GM18517 (cell line): ENCODE data around the gene TRPV6.

Experiments used
- ATAC-seq: cut with Tn5 transposase; IDR thresholded peaks from one replicate; pipeline ENCODE4 v1.9.1; 2021; ENCODE audit warnings: mild to moderate bottlenecking, moderate library complexity; ENCODE audit not compliant: unreplicated experiment

The TRPV6 gene

DNA sequence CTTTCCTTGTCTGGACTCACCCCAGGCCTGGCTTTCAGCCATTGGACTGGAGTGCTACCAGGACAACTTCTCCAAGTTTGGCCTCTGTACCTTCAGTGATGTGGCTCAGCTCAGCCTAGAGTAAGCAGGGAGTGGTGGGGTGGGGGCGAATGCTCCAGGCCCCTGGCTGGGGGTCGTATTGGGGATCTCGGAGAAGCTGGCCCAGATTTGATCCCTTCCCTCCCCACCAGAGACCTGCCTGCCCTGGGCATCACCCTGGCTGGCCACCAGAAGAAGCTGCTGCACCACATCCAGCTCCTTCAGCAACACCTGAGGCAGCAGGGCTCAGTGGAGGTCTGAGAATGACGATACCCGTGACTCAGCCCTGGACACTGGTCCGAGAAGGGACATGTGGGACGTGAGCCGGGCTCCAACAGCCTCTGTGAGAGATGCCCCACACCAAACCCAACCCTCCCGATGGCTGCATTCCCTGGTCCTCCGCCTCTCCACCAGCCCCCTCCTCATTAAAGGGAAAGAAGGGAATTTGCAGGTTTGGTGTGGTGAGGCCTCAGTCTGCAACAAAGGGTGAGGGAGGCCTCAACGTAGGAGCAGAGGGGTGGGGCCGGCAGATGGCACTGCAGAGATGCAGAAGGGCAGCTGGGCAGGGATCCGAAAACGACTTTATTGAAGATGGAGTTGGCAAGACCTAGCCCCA, 14.8 kb downstream of the TRPV6 start:
- no peak for ATAC-seq

DNA sequence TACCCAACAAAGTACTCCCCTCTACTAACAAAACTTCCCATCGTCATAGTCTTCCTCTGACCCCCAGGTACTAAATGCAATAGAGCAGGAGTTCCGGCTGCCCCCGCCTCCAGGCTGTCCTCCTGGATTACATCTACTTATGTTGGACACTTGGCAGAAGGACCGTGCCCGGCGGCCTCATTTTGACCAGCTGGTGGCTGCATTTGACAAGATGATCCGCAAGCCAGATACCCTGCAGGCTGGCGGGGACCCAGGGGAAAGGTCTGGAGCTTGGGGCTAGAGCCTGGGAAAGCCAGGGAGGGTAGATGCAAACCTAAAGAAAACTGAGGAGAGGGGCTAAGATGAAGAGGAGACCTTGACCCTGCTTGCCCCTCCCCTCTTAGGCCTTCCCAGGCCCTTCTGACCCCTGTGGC, 15.4 kb downstream of the TRPV6 start:
- no peak for ATAC-seq

DNA sequence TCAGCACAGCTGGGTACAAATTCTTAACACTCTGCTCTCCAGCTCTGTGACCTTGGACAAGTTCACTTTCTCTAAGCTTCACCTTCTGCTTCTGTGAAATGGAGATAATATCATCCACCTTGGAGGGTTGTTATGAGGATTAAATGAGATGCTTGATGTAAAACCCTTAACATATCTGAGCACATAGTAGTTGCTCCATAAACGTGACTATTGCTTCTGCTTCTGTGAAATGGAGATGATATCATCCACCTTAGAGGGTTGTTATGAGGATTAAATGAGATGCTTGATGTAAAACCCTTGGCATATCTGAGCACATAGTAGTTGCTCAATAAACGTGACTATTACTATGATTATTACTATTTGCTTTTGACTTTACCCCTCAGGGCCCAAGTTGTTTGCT, 16.1 kb downstream of the TRPV6 start:
- no peak for ATAC-seq

DNA sequence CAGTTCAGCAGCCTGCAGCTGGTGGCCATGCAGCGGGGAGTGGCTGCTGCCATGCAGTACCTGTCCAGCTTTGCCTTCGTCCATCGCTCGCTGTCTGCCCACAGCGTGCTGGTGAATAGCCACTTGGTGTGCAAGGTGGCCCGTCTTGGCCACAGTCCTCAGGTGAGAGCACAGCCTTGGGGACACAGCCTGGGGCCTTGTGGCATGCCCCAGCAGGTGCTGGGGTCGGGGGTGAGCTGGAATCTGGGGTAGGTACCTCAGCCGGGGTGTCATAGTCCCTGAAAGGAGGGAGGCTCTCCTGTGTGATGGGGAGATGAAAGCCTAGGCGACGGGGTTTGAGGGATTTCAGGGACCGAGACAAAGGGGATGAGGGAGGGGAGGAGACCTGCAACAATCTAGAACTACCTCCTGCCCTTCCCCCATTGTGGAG, 16.5 kb downstream of the TRPV6 start:
- no peak for ATAC-seq

DNA sequence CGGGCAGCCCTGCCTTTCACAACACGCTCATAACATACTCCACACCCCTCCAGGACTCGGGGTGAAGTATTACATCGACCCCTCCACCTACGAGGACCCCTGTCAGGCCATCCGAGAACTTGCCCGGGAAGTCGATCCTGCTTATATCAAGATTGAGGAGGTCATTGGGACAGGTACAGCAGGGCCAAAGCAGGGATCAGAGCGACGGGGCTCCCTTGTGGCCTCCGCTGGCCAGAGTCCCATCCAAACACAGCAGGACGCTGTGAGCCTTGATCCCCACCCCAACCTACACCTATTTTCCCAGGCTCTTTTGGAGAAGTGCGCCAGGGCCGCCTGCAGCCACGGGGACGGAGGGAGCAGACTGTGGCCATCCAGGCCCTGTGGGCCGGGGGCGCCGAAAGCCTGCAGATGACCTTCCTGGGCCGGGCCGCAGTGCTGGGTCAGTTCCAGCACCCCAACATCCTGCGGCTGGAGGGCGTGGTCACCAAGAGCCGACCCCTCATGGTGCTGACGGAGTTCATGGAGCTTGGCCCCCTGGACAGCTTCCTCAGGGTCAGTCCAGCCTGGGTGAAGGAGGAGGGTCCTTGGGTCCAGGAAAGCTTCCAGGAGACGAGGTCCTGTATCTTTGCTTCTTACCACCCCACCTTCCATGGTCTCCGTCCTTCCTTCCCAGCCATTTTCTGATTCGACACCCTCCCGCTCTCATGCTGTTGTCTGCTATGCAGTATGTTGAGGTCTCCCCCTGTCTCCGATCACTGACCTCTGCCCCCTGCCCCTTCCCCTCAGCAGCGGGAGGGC, 17.2 kb downstream of the TRPV6 start:
- no peak for ATAC-seq

DNA sequence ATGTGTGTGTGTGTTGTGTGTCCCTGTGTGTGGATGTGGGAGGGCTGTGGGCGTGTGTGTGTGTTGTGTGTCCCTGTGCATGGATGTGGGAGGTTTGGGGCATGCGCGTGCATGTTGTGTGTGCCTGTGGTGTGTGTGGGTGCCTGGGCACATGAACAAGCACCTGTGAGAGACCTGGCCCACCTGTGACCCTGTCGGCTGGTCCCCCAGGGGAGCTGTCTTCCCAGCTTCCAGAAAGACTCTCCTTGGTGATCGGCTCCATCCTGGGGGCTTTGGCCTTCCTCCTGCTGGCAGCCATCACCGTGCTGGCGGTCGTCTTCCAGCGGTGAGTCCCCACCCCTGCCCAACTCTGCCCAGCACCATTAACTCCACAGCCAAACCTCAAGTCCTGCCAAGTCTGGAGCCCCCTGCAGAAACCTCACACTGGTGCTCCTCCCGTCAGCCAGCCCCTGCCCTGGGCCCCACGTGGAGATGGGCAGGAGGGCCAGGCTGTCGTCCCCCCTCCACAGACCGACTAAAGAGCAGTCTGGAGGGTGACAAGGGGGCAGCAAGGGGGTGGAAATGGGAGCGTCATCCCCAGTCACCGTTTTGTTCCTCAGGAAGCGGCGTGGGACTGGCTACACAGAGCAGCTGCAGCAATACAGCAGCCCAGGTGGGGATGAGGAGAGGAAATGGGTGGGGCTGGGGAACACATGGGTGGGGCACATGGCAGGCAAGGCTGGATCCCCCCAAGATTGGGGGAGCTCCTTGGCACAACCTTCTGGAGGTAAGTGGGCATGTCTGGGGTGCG, 18.0 kb downstream of the TRPV6 start:
- no peak for ATAC-seq

DNA sequence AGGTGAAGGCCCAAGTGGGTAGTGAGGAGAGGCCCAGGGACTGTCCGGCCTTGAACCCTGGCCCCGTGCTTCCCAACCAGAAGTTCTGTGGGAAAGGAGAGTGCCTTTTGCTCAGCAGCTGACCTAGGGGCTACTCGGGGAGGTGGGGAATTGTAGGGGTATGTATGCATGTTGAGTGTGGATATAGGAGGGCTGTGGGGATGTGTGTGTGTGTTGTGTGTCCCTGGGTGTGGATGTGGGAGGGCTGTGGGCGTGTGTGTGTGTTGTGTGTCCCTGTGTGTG, 18.5 kb downstream of the TRPV6 start:
- no peak for ATAC-seq

DNA sequence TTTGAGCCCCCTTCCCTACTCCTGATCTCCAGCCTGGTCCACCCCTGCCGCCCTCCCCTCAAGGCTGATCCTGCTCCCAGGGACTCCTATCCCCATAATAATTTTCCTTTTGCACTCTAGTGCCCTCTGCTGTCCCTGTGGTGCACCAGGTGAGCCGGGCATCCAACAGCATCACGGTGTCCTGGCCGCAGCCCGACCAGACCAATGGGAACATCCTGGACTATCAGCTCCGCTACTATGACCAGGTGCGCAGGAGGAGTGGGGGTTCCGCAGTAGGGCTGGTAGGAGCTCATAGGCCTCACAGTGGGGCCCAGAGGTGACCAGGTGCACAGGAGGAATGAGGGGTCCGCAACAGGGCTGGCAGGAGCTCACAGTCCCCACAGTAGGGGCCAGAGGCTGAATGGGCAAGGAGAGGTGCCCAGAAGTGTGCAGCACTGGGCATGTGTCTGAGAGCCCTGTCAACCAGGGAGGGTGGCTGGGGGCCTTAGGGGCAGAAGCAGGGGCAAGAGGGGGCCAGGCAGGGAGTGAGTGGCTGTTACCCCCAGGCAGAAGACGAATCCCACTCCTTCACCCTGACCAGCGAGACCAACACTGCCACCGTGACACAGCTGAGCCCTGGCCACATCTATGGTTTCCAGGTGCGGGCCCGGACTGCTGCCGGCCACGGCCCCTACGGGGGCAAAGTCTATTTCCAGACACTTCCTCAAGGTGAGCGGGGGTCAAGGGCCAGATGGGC, 19.0 kb downstream of the TRPV6 start:
- no peak for ATAC-seq

DNA sequence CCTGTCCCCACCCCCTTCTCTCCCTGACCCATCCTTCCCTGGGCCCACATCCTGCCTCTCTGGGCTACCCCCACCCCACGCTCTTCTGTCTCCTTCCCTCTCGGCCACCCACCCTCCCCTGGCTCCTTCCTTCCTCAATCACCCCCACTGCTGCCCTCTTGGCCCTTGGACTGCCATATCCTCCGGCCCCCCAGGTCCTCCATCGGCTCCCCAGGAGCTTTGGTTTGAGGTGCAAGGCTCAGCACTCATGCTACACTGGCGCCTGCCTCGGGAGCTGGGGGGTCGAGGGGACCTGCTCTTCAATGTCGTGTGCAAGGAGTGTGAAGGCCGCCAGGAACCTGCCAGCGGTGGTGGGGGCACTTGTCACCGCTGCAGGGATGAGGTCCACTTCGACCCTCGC, 19.8 kb downstream of the TRPV6 start:
- no peak for ATAC-seq

DNA sequence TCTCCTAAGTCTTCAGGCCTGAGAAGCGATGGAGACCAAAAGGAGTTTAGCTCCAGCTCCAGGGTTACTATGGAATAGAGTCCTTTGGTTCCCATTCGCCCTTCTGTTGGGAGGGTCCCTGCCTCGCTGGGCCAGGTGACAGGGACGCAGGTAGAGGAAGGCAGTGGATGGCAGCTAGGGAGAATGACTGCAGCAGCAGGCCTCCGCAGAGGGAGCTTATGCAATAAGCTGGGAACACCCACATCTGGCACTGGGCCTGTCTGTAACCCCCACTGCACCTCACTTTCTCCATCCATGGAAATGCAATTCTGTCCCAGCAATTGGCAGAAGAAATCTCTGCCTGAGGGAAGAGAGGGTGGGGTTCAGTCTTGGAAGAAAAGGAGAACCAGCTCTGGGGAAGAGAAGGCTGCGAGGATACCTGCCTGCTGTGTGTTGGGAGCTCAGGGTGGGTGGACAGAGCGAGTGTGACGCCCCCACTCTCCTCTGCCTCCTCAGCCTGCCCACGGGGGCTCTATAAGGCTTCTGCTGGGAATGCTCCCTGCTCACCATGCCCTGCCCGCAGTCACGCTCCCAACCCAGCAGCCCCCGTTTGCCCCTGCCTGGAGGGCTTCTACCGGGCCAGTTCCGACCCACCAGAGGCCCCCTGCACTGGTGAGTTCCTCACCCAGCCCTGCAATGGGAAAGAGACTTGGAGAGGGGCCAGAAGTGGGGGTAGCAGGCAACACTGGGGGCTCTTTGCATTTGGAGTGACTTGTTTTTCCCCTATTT, 20.4 kb downstream of the TRPV6 start:
- no peak for ATAC-seq

DNA sequence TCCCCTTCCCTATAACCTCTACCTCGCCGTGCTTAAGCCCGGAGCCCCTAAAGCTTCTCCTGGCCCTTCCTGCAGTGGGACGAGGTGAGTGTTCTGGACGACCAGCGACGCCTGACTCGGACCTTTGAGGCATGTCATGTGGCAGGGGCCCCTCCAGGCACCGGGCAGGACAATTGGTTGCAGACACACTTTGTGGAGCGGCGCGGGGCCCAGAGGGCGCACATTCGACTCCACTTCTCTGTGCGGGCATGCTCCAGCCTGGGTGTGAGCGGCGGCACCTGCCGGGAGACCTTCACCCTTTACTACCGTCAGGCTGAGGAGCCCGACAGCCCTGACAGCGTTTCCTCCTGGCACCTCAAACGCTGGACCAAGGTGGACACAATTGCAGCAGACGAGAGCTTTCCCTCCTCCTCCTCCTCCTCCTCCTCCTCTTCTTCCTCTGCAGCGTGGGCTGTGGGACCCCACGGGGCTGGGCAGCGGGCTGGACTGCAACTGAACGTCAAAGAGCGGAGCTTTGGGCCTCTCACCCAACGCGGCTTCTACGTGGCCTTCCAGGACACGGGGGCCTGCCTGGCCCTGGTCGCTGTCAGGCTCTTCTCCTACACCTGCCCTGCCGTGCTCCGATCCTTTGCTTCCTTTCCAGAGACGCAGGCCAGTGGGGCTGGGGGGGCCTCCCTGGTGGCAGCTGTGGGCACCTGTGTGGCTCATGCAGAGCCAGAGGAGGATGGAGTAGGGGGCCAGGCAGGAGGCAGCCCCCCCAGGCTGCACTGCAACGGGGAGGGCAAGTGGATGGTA, 21.5 kb downstream of the TRPV6 start:
- no peak for ATAC-seq

DNA sequence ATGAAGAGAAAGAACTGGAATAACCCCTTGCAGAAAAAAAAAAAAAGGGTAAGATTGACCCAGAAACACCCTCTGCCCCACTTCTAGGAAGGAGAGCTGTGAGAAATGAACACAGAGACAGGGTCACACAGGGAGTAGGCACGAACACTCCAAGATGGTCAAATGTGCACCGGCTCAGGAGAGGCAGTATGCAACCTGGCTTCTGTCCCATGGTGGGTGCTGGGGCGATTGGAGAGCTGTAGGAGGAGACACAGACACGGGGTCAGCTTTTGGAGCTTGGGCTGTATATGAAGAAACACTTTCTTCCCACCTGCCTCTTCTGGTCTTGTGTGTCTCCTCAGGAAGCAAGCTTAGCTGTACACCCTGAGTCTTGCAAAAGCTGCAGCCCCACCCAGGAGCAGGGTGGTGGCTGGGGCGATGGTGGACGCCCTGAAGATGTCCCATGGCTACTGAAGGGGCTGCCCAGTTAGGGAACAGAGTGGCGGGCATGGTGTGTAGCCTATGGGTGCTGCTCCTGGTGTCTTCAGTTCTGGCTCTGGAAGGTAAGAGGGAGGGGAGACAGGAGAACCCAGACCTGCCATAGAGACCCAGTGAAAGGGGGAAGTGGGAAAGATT, 22.7 kb downstream of the TRPV6 start:
- no peak for ATAC-seq

DNA sequence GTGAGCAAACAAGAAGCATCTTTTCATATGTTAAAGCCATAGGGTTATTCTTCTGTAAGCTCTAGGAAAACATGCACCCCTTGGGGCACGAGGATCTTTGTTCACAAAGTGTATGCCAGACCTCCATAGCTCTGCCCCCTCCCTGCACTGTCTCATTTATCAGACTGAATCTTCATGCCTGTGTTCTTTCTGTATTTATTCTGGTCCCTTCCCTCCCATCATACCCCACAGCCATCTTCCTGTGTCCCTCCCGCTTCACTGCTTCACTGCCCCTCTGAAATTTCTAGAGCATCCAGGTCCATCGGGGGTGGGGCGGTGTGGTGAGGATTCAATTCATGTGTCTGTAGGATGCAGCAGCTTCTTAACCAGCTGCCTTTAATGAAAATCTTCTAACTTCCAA, 23.2 kb downstream of the TRPV6 start:
- ATAC-seq: no peak

DNA sequence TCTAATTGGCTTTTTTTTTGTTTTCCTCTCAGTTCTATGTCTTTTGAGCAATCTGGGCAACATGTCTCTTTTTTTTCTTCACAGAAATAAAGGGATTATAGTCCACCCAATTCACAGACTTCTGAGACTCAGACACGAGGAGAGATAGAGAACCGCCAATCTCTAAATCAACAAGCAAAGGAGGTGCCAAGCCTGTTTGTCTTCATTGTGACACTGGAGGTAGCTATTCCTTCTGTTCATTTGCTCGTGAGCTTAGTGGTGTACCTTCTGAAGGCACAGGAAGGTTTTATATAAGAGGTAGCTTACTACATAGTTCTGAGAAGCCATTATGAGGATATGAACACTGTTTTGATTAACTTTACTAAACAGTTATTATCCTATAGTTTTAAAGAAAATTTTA, 24.6 kb downstream of the TRPV6 start:
- ATAC-seq: no peak

DNA sequence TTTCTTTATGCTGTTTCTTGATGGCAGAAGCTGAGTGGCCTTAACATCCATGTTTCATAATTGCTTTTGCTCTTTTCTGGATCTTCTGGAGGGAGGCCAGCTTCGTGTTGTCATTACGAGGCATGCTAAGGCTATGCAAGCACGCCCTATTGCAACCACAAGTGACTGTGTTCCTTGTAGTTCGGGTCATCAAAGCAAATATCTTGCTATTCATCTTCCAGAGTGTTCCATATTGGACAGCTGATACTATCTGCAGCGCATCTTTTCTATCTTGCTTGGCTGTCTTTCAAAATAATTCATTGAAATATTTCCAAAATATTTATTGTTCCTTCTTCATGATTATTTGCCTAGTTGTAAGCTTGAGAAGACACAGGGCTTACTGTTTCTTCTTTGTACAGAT, 25.7 kb downstream of the TRPV6 start:
- ATAC-seq: no peak

DNA sequence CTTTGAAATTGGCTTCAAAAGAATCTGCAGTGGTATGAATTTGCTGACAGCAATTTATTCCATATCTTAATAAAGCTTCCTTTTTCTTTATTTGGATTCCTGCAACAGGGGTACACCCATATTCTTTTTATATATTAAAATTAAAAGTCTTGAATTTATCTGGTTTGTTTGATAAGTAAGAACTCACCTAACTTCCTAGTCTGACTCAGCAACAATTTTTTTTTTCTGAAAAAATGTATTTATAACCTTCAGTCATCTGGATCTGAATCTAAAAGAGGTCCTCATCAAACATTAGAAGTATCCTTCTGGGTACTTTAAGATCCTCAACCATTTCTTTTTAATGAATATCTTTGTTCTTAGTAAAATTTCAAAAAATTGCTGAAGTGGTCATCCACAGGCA, 26.1 kb downstream of the TRPV6 start:
- no peak for ATAC-seq

DNA sequence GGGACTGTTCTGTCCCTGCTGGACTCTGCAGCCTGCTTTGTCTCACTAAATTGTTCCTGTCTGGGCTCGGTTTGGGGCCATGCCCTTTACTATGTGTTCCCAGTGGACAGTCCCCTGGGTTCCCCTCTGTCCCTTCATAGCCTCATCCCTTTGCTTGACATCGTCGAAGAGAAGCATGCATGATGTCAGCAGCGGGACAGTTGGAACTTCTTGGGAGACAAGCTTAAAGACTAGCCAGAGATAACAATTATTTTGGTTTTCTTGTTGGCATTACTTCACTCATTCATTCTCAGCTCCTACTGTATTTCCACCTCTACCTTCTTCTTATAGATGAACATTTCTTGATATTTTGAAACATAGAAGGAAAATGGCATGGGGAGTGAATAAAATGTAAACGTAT, 27.9 kb downstream of the TRPV6 start:
- ATAC-seq: no peak

DNA sequence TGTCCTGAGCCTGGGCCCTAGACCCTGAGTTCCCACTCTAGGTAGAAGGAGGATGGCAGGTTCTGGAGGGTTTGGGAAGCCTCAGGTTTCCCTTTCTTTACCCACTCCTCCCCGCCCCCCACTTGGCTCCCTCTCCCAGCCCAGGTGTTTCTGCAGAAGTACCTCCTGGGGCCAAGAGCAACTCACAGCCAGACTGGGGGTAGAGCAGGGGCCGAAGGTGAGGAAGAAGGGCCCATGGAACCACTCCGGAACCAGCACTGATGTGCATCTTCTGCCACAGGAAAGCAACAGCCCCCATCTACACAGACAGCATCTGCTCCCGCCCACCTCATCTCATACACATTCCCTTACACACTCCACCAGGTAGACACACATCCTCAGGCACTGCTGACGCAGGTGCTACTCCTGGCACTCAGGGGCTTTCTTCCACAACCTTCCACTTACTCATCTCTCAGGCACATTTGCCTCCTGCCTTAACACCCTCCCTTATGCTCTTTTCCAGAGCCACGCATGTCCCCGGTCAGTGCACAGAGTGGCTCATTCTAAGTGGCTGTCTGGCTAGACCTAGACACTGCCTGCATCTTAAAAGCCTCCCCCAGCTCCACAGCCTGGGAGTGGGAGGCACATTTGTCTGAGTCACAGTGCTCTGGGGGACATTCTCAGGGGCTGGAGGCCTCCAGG, 28.8 kb downstream of the TRPV6 start:
- no peak for ATAC-seq
